Measurements from ENCODE around the gene DAAM1.

- TF ChIP-seq CTCF (IDR thresholded peaks at IDR 0.05; ENCODE audit: low read depth, low read length) (no peak), EZH2phosphoT487 (IDR thresholded peaks at IDR 0.05; ENCODE audit: low read depth) (no peak)
These were observed 156.4 kb downstream of the DAAM1 start for GRCh38 chr14:59344691-59345455.
